SIG-M5 treated with dmso at 0.1 percent for 504 hours (cell line): ENCODE measurements around the gene UHMK1.
"Not testable (repeated sequence)": the region's sequence is repeated elsewhere in the genome, so short reads cannot be mapped to it uniquely, and the experiment has no call there.

ENCODE experiments used
- DNase-seq: peaks from one replicate; lab custom pipeline; 2025; ENCODE audit not compliant: unreplicated experiment; lab: John Stamatoyannopoulos, UW

Gene UHMK1

DNA sequence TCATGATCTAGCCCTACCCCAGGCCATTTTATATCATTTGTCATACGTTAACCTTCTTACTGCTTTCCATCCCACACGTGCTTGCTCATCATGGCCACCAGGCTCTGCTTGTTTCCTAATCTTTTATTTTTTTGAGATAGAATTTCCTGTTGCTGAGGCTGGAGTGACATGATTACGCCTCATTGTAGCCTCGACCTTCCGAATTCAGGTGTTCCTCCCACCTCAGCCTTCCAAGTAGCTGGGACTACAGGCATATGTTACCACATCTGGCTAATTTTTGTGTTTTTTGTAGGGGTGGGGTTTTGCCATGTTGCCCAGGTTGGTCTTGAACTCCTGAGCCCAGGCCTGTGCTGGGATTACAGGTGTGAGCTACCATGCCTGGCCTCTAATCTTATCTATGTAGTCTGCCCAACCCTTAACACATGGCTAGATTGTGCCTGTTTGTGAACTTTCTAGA lies 67.2 kb downstream of the UHMK1 start:
- DNase-seq: no peak

DNA sequence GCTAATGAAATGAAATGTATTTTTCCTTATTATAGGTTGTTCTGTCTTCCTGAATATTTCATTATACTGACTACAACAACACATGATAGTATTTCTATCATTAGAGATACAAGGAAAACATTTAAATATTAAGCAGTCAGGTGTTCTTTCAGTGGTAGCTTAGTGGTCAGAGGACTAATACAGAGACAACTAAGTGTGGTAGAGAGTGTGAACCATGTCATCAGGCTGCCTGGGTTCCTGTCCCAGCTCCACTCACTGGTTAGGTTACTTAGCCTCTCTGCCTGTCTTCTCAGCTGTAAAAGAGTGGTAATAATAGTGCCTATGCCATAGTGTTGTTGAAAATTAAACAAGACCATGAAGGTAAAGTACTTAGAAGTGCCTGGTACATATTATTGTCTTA lies 67.8 kb downstream of the UHMK1 start:
- no peak for DNase-seq

DNA sequence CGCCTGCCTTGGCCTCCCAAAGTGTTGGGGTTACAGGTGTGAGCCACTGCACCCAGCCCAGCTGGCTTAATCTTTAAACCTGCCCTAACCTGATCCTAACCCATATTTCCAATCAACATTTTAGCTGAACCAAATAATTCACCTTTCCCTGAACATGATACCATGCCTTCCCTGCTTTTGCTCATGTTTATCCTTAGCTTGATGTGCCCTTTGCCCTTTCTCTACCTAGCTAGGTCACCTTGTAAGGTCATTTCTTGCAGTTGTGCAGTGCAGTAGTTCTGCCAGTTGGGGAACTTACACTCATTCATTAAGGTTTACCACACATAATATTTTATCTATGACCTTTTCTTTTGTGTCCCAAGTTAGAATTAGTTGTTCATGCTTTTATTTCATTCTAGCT lies 69.3 kb downstream of the UHMK1 start:
- no peak for DNase-seq

DNA sequence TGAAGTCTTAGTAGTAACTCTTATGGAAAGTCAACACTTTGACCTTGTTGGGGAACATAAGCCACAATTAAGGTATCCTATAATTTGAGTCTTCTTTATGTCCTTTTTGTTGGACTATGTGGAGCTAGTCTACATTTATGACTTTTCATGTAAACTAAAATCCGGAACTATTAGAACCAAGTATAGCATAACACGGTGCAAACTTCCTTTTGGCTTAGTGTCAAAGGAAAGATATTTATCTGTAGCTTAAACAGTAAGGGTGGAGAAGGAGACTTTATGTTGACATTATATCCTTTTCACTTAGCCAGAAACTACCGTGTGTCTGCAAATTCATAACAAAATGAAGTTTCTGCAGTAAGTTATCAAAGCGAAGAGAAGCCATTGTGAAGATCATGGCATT lies 71.2 kb downstream of the UHMK1 start:
- no peak for DNase-seq

DNA sequence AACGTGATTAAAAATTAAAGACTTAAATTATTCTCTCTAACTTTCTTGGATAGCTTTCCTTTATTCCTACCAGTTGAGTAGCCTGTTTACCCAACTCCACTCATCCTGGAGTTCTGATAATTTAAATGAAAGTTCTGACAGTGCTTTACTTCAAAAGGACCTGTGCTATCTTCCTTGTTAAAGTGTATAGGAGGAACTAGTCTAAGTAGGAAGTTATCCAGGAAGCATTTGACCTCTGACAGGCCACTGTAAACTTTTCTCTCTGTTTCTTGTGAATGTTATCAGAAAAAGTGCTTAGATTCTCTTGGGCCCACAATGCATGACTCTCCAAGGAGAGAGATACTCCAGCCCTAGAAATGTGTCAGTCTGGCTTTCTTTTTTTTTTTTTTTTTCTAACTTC lies 73.1 kb downstream of the UHMK1 start:
- DNase-seq: peak; percentile 31

DNA sequence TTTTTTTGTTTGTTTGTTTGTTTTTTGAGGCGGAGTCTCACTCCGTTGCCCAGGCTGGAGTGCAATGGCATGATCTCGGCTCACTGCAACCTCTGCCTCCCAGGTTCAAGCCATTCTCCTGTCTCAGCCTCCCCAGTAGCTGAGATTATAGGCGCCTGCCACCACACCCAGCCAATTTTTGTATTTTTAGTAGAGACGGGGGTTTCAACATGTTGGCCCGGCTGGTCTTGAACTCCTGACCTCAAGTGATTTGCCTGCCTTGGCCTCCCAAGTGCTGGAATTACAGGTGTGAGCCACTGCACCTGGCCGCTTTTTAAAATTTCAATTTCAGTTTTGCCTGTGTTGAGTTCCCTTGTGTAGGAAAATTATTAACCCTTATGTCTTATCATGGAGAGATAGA lies 73.5 kb downstream of the UHMK1 start:
- not testable (repeated sequence) for DNase-seq

DNA sequence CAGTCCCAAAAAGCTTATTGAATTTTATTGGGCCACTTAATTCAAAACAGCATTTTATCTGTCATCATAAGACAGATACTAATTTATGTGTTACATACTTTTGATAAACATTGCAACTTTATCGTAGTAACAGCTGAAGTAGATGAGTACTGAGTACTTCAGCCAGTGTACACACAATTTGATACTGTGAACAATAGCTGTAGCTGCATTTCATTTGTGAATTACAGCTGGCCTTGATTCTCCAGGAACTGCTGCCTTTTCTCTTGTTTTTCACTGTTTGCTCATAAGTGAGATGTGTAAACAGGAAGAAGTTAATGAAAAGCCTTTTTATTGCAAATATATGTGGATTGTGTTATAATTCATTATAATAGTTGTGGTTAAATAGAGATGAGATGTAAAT lies 74.1 kb downstream of the UHMK1 start:
- no peak for DNase-seq

DNA sequence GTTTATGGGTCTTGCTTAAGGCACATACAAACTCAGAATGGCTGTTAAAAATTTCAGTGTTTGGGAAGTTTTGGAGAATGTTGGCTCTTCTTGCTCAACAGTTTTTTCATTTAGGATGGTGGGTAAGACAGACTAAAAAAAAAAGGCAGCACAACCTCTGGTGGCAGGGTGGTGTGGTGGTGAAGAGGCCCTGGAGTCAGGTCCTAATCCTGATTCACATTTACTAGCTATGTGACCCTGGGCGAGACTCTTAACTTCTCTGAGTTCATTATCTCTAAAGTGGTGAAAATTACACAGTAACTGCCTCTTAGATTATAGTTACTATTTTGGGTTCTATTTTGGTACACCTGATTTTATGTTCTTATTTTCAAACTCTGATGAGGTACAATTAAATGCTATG lies 75.5 kb downstream of the UHMK1 start:
- DNase-seq: no peak

DNA sequence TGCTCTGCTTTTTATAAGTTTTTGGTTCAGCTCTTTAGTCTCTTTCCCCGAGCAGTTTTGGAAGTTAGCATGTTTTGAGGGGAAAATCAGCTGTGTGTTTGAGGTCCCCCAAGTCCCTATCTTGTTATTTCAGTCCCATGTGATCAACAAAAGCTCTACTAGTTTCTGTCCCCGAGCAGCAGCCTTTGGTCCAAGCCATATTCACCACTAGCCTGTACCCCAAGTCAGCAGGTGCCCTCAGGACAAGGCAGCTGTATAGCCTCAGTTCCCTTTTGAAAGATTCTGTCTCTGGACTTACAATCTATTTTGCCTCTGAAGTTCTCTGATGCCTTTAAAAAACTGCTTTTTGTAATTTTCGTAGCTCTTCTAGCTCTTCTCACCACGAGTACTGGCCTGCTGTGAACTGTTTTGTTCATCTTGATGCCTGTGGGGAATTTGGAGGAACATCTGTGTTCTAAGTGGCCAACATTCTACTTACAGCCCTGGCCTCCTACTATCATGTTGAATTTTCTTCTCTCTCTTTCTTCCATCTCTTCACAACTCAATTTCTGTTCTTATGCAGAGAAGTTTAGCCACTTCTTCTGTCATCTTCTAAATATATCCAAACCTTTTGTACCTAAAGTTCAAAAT lies 80.6 kb downstream of the UHMK1 start:
- DNase-seq: no peak

DNA sequence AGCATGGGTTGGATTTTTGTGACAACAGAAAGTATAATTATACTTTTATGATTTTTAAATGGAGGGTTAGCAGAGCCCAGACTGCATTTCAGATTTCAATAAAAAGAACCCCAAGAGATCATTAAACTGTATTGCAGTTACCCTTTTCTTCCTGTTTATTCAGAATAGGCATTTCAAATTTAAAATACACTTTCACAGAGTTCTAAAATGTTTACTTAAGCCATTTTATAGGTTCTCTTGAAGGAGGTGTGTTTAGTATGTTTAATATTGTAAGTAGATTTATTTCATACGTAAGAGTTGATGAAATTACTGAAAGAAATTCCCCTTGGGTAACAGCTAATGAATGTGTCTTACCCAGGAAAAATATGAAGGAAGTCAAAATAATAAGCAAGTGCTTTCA lies 81.3 kb downstream of the UHMK1 start:
- no peak for DNase-seq
